Small intestine (tissue), 7 donors: ENCODE data around the gene RASSF1. TPM values are rescaled to one million over a fixed set of nuclear protein-coding genes. Genes with fewer than 3 reads are reported as not detected.

Source experiments
- DNase-seq, 2 donors: peaks; one replicate each; pipeline versions ENCODE4 v3.0.0 to v3.0.0-alpha.2; 2013
- FAIRE-seq: peaks from 2 replicates; lab custom pipeline; 2012; peaks lifted over from hg19 to GRCh38; lab: Jason Lieb, UNC
- H3K27ac ChIP-seq, 3 donors: one replicate each; pipeline ENCODE4 v1.5.1; 2013; ENCODE audit warnings: low read length in 2 of 3, mild to moderate bottlenecking in 2 of 3, control low read depth in 1 of 3, inconsistent platforms in 1 of 3, low read depth in 1 of 3, moderate library complexity in 1 of 3
- H3K27me3 ChIP-seq, 3 donors: one replicate each; pipeline ENCODE4 v1.6.1; 2013; ENCODE audit warnings: low read length in 3 of 3, inconsistent platforms in 1 of 3; ENCODE audit not compliant: control insufficient read depth in 3 of 3, insufficient read depth in 3 of 3
- H3K36me3 ChIP-seq, 3 donors: one replicate each; pipeline ENCODE4 v1.6.1; 2013; ENCODE audit warnings: low read length in 3 of 3, inconsistent platforms in 1 of 3, low read depth in 1 of 3, mild to moderate bottlenecking in 1 of 3, moderate library complexity in 1 of 3; ENCODE audit not compliant: control insufficient read depth in 3 of 3, insufficient read depth in 2 of 3
- H3K4me1 ChIP-seq, 3 donors: one replicate each; pipeline ENCODE4 v1.6.1; 2013; ENCODE audit warnings: low read length in 2 of 3, inconsistent platforms in 1 of 3, low read depth in 1 of 3, mild to moderate bottlenecking in 1 of 3, moderate library complexity in 1 of 3; ENCODE audit not compliant: control insufficient read depth in 3 of 3, insufficient read depth in 2 of 3
- H3K4me3 ChIP-seq, 3 donors: one replicate each; pipeline ENCODE4 v1.5.1; 2013; ENCODE audit warnings: low read length in 3 of 3, control low read depth in 1 of 3, inconsistent platforms in 1 of 3, low read depth in 1 of 3, mild to moderate bottlenecking in 1 of 3, moderate library complexity in 1 of 3
- H3K9me3 ChIP-seq, 2 donors: one replicate each; pipeline ENCODE4 v1.6.1; 2013; ENCODE audit warnings: low read depth in 1 of 2, low read length in 1 of 2; ENCODE audit not compliant: control insufficient read depth in 2 of 2, insufficient read depth in 1 of 2
- WGBS, 3 donors: extraction: QIAGEN DNeasy Blood & Tissue Kit; methylation state at CpG; one replicate each; pipeline ENCODE4 v1.1.7; 2013; 5-methylcytosine and 5-hydroxymethylcytosine counted together
- polyA plus RNA-seq, 4 donors: library from polyadenylated mRNA; stranded (reverse) in 3 of 4; unstranded in 1 of 4; fragments of 200-250 nt in 3 of 4; fragments of 120-200 nt in 1 of 4; gene quantifications; one replicate each; pipeline versions ENCODE4 v1.2.1 to v1.2.3, GENCODE V29; 2013
- donor health status: healthy with polysubstance abuse.
- donor health status: control.
- donor health status: control.
- donor health status: Bipolar disorder and iron deficiency.
- donor health status: healthy.

Gene RASSF1
- polyA plus RNA-seq, 4 donors, result 16.3 to 39.0 (median 26.2) TPM

DNA sequence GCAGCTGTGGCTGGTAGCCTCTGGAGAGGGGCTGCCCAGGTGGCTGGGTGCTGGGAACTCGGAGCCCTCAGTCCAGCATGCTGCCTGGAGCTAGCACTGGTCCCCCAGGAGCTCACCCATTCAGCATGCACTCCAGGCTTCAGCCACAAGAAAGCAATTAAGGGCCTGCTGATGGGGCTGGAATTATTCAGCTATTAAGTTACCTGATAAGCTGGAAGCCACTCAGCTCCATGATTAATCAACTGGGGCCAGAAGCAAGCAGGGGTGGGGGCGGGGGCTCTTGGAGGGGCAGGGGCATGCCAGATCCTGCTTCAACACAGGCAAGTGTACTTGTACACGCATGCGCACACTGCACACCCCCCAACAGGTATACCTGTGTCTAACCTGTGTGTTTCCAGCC lies 40.7 kb upstream of the RASSF1 start:
- H3K36me3 ChIP-seq, result peaks cover 0 to 3% (median 0%) of the 10 kb centered on the region in 3 donors
- no peaks in the 10 kb centered on the region for H3K4me1 ChIP-seq
- no peaks in the 10 kb centered on the region for H3K27me3 ChIP-seq
- no peak overlapping the region for H3K27ac ChIP-seq
- H3K4me3 ChIP-seq, result no peak overlapping the region
- whole genome bisulfite sequencing, 3 donors, result 72 to 80% (median 74%) methylated on average over 4 of the region's 4 CpGs
- H3K9me3 ChIP-seq, result no peaks in the 10 kb centered on the region
- FAIRE-seq (no peak), DNase-seq (no peak)

DNA sequence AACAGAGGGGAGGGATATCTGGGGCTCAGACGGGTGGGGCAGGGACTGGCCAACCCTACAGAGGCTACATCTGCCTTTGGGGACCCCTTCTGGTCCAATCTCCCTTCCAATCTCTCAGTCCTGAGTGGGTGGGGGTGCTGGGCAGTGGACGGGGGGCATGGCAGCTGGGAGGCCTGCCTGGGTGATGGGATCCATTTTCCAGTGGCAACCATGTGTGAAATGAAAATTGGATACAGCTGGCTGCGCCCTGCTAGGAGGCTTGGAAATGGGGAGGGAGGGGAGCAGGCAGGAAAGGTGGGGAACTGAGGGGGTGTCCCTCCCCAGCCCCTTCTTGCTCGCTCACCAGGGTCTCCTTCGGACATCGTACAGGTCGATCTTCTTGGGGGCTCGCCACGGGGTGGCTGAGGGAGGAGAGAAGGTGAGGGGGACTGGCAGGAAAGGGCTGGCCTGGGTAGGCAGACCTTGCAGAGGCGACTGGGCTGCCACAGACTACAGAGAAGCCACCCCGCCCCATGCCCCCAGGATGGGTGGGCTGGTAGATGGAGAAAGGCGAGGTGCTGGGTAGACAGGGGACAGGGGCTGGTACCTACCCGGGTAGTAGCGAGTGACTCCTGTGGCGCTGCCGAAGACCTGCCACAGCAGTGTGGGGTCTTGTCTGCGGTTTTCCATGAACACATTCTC lies 39.9 kb upstream of the RASSF1 start:
- no peak for FAIRE-seq
- Histone ChIP-seq H3K36me3 (peaks cover 0 to 3% (median 0%) of the 10 kb centered on the region in 3 donors), H3K4me3 (no peak overlapping the region), H3K27ac (no peak overlapping the region), H3K27me3 (no peaks in the 10 kb centered on the region), H3K9me3 (no peaks in the 10 kb centered on the region), H3K4me1 (no peaks in the 10 kb centered on the region)
- WGBS, 3 donors, result 86 to 90% (median 88%) methylated on average over 12 to 17 of the region's 17 CpGs
- DNase-seq, result no peak

DNA sequence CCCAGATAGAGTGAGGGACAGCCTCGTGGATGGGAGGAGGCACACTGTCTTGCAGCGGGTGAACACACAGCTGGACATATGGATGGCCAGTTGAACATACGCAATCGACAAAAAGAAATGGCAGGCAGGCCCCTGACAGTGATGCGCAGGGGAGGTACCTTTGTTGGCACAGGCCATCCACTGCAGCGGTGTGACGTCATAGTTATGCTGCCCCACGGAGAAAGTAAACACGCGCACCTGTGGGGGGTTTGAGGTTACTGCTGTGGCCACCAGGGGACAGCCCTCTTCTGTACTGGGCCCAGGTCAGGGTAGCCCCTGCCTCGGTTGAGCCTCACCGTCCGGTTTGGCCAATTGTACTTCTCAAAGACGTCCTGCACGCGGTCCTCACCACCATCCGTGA lies 38.1 kb upstream of the RASSF1 start:
- H3K4me3 ChIP-seq, result no peak overlapping the region
- 89 to 93% (median 90%) methylated on average over 17 of the region's 17 CpGs for WGBS, 3 donors
- DNase-seq (no peak), FAIRE-seq (no peak)
- peaks cover 0 to 3% (median 0%) of the 10 kb centered on the region in 3 donors for H3K27me3 ChIP-seq
- no peaks in the 10 kb centered on the region for H3K9me3 ChIP-seq
- H3K36me3 ChIP-seq, result peaks cover 0 to 3% (median 0%) of the 10 kb centered on the region in 3 donors
- no peak overlapping the region for H3K27ac ChIP-seq
- no peaks in the 10 kb centered on the region for H3K4me1 ChIP-seq

GRCh38 chr3:50378024-50378423 lies 37.4 kb upstream of the RASSF1 start:
- H3K36me3 ChIP-seq, result peaks cover 0 to 3% (median 0%) of the 10 kb centered on the region in 3 donors
- peaks cover 0 to 3% (median 0%) of the 10 kb centered on the region in 3 donors for H3K4me1 ChIP-seq

DNA sequence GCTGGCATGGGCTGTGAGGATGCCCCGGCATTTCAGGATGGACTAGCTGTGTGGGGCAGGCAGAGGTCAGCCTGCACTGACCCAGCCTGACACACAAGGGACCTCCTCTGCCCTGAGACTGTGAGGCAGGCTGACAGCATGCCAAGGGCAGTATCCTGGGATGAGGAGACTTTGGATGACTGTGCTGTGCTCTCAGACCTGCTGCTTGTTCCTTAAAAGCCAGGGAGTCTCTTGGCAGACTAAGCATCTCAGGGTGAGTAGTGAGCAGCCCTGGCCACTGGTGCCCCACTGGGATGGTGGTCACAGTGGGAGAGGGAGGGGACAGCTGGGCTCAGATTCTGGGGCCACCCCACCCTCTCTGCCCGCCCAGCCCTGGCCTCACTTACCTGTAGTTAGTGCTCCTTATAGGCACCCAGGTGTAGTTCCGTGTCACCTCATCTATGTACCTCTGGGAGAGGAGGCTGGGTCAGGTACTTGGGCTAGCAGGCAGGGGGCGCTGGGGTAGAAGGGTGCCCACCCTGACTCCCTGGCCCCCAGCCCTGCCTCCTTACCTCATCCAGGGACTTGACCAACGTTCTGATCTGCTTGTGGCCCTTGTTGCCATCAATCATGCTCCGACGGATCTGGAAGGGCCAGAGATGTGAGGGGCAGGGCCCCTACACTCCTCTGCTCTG lies 34.8 kb upstream of the RASSF1 start:
- H3K9me3 ChIP-seq, result no peaks in the 10 kb centered on the region
- 66 to 74% (median 66%) methylated on average over 7 of the region's 7 CpGs for WGBS, 3 donors
- peaks cover 0 to 3% (median 0%) of the 10 kb centered on the region in 3 donors for H3K36me3 ChIP-seq
- no peak for FAIRE-seq
- peaks cover 0 to 3% (median 0%) of the 10 kb centered on the region in 3 donors for H3K27me3 ChIP-seq
- DNase-seq, result no peak
- no peak overlapping the region for H3K4me3 ChIP-seq
- H3K4me1 ChIP-seq, result peaks cover 0 to 12% (median 2%) of the 10 kb centered on the region in 3 donors
- no peak overlapping the region for H3K27ac ChIP-seq

More at GRCh38 chr3:50378024-50378423, 37.4 kb upstream of the RASSF1 start:
- FAIRE-seq, result no peak
- no peak for DNase-seq
- no peak overlapping the region for H3K27ac ChIP-seq
- peaks cover 0 to 3% (median 0%) of the 10 kb centered on the region in 3 donors for H3K27me3 ChIP-seq
- no peak overlapping the region for H3K4me3 ChIP-seq
- no peaks in the 10 kb centered on the region for H3K9me3 ChIP-seq
- 75 to 94% (median 81%) methylated on average over 6 of the region's 6 CpGs for WGBS, 3 donors

- Histone ChIP-seq H3K4me1 (peaks cover 0 to 12% (median 2%) of the 10 kb centered on the region in 3 donors), H3K4me3 (no peak overlapping the region), H3K27me3 (peaks cover 0 to 3% (median 0%) of the 10 kb centered on the region in 3 donors), H3K9me3 (no peaks in the 10 kb centered on the region), H3K36me3 (peaks cover 0 to 3% (median 0%) of the 10 kb centered on the region in 3 donors), H3K27ac (no peak overlapping the region)
- DNase-seq, result no peak
- 74 to 76% (median 75%) methylated on average over 20 to 22 of the region's 22 CpGs for WGBS, 3 donors
- FAIRE-seq, result no peak
These were observed 34.0 kb upstream of the RASSF1 start for GRCh38 chr3:50374363-50375257.

DNA sequence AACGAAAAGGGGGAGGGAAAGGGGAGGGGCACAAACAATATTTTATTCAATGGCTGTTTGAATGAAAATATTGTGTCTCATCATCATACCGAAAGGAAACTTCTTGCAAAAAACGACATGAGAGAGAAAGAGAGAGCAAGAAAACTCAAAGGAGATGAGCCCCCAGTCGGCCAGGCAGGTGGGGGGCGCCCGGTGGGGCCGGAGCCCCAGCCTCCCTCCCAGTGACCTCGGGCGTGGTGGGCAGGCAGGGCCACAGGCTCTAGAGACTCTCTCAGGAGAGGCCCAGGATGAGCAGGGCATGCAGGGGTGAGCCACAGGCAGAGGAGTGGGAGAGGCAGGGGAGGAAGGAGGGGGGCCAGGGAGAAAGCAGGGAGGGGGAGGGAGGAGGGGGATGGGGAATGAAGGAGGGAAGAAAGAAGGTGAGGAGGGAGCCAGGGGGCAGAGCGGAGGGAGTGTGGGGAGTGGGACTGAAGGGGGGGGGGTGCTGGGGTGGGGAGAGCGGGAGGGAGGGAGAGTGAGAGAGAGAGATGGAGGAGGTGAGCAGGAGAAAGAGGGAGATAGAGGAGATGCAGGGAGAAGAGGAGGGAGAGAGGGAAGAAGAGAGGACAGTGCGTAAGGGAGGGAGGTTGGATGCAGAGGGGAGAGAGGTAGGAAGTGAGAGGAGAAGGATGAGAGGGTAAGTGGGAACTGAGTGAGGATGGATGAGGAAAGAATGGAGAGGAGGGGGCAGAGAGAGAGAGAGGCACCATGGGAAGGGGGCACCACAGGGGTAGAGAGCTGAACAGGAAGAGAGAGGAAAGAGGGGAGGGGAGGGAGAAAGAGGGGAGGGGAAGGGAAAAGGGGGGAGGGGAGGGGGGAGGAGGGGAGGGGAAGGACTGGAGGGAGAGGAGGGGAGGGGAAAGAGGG lies 32.8 kb upstream of the RASSF1 start:
- H3K36me3 ChIP-seq, result peaks cover 0 to 3% (median 0%) of the 10 kb centered on the region in 3 donors
- H3K4me1 ChIP-seq, result peaks cover 0 to 12% (median 2%) of the 10 kb centered on the region in 3 donors
- H3K9me3 ChIP-seq, result no peaks in the 10 kb centered on the region
- DNase-seq (no peak), FAIRE-seq (no peak)
- peaks cover 0 to 3% (median 0%) of the 10 kb centered on the region in 3 donors for H3K27me3 ChIP-seq
- no peak overlapping the region for H3K4me3 ChIP-seq
- H3K27ac ChIP-seq, result no peak overlapping the region
- 58 to 67% (median 59%) methylated on average over 12 of the region's 12 CpGs for WGBS, 3 donors
